HG03432 (cell line): ENCODE data around the gene CABLES2.

Source experiments
- ATAC-seq: cut with Tn5 transposase; IDR thresholded peaks from one replicate; pipeline ENCODE4 v1.9.1; 2021; ENCODE audit warnings: mild to moderate bottlenecking, moderate library complexity; ENCODE audit not compliant: unreplicated experiment

Gene CABLES2

GRCh38 chr20:62372042-62372993, 34.8 kb downstream of the CABLES2 start:
- ATAC-seq, result no peak

GRCh38 chr20:62371588-62372041, 35.5 kb downstream of the CABLES2 start:
- no peak for ATAC-seq

GRCh38 chr20:62370807-62371587, 36.1 kb downstream of the CABLES2 start:
- no peak for ATAC-seq

GRCh38 chr20:62370115-62370806, 36.8 kb downstream of the CABLES2 start:
- ATAC-seq, result no peak

- no peak for ATAC-seq
Observed at GRCh38 chr20:62369815-62370114, 37.3 kb downstream of the CABLES2 start.

GRCh38 chr20:62368976-62369814, 37.9 kb downstream of the CABLES2 start:
- ATAC-seq, result no peak

GRCh38 chr20:62368392-62368975, 38.6 kb downstream of the CABLES2 start:
- no peak for ATAC-seq

GRCh38 chr20:62367633-62368391, 39.3 kb downstream of the CABLES2 start:
- no peak for ATAC-seq

GRCh38 chr20:62367136-62367632, 39.9 kb downstream of the CABLES2 start, which contains the start of gene LAMA5:
Gene LAMA5, minus strand, starts transcription at chr20:62367312. Its CDS starts 67 bp downstream, at chr20:62367245.
- no peak for ATAC-seq

GRCh38 chr20:62366370-62367135, 40.5 kb downstream of the CABLES2 start:
- ATAC-seq, result no peak

- no peak for ATAC-seq
Observed at GRCh38 chr20:62365814-62366369, 41.2 kb downstream of the CABLES2 start.

- ATAC-seq, result no peak
Observed at GRCh38 chr20:62364911-62365736, 42.0 kb downstream of the CABLES2 start.

- no peak for ATAC-seq
Observed at GRCh38 chr20:62363920-62364851, 42.9 kb downstream of the CABLES2 start.

- ATAC-seq, result no peak
Observed at GRCh38 chr20:62362991-62363919, 43.8 kb downstream of the CABLES2 start.

- ATAC-seq, result no peak
Observed at GRCh38 chr20:62362590-62362940, 44.5 kb downstream of the CABLES2 start.
